OCI-LY3 (cell line): ENCODE measurements around the gene LACTB.

Experiments used
- EZH2phosphoT487 ChIP-seq: fragments of 200-600 bp; shearing (Covaris generic); IDR thresholded peaks from 2 replicates; pipeline ENCODE4 v1.6.1; 2018; ENCODE audit warnings: antibody characterized with exemption, mixed run types, low read depth
- TF ChIP-seq, protein P1 (sequence below): fragments of 200-600, 300-600 bp; sonication (generic); IDR thresholded peaks from 2 replicates; pipeline ENCODE4 v1.5.1; 2014; ENCODE audit warnings: antibody characterized with exemption, low read length, low read depth

DNA sequence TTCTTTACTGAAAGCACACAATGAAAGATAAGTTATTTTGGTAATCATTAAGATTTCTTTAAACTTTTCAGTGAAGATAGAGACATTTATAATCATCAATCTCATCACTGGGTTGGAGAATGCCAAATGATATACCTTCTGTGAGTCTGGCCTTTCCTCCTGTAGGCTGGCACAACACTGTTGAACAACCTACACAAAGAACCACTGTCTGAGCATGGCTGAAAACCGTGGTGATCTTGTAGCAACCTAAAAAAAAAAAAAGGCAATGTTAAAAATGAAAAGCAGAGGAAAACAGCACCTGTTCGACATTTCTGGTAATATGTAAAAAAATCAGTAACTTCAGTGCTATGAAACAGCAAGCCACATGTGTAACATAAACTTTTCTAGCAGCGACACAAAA lies 33.8 kb downstream of the LACTB start:
- TF ChIP-seq, protein P1, sequence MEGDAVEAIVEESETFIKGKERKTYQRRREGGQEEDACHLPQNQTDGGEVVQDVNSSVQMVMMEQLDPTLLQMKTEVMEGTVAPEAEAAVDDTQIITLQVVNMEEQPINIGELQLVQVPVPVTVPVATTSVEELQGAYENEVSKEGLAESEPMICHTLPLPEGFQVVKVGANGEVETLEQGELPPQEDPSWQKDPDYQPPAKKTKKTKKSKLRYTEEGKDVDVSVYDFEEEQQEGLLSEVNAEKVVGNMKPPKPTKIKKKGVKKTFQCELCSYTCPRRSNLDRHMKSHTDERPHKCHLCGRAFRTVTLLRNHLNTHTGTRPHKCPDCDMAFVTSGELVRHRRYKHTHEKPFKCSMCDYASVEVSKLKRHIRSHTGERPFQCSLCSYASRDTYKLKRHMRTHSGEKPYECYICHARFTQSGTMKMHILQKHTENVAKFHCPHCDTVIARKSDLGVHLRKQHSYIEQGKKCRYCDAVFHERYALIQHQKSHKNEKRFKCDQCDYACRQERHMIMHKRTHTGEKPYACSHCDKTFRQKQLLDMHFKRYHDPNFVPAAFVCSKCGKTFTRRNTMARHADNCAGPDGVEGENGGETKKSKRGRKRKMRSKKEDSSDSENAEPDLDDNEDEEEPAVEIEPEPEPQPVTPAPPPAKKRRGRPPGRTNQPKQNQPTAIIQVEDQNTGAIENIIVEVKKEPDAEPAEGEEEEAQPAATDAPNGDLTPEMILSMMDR: no peak
- TF ChIP-seq EZH2phosphoT487: no peak
